ENCODE data around the gene CABLES1.

- TF ChIP-seq EZH2 (IDR thresholded peaks at IDR 0.05; ENCODE audit: insufficient read depth, poor library complexity, severe bottlenecking) (no peak), EZH2phosphoT487 (IDR thresholded peaks at IDR 0.05; ENCODE audit: insufficient read depth, low read depth) (no peak)
Measured at GRCh38 chr18:23208600-23208999, 73.3 kb downstream of the CABLES1 start.

Measured in GM23248 (cell line).